Body of pancreas (tissue), 4 donors: Measurements from ENCODE around the gene MT1HL1.

Experiments used
- CTCF ChIP-seq, 7 experiments: fragments of 450-650 bp in 4 of 7; fragments of 200-600 bp in 3 of 7; sonication (generic) in 3 of 7; IDR thresholded peaks; one replicate each; pipeline ENCODE4 v1.5.1; 2016 to 2019; ENCODE audit warnings: antibody characterized with exemption in 7 of 7
- POLR2A ChIP-seq, 3 donors: fragments of 450-650 bp; IDR thresholded peaks; one replicate each; pipeline ENCODE4 v1.6.1; 2016; ENCODE audit warnings: antibody characterized with exemption in 3 of 3, mild to moderate bottlenecking in 2 of 3

DNA sequence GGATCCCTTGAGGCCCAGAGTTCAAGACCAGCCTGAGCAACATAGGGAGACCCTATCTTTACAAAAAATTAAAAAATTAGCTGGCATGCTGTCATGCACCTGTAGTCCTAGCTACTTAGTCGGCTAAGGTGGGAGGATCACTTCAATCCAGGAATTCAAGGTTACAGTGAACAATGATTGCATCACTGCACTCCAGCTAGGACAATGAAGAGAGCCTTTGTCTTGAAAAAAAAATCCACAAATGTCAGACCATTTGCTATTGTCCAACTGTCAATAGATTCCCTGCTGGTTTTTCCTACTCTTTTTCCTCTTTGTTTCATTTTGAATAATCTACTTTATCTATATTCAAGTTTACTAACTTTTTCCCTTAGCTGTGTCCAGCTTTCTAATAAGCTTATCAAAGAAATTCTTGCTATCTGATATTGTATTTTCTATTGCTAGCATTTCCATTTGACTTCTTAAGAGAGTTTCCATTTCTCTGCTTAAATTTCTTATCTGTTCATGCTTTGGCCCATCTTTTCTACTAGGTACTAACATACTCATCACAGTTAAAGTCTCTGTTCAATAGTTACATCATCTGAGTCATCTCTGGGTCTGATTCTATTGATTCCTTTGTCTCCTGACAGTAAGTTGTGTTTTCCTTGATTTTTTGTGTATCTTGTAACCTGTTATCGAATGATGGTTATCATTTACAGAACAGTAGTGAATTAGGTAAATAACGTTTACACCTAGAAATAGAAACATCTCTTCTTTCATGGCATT, 14.8 kb downstream of the MT1HL1 start:
- TF ChIP-seq POLR2A (IDR thresholded peaks at IDR 0.05) (no peak), CTCF (IDR thresholded peaks at IDR 0.05) (no peak)
